HG03103 (cell line): ENCODE results near the gene STMN1.

ENCODE experiments used
- ATAC-seq: cut with Tn5 transposase; IDR thresholded peaks from one replicate; pipeline ENCODE4 v1.9.1; 2021; ENCODE audit warnings: low read depth; ENCODE audit not compliant: unreplicated experiment

STMN1 gene

DNA sequence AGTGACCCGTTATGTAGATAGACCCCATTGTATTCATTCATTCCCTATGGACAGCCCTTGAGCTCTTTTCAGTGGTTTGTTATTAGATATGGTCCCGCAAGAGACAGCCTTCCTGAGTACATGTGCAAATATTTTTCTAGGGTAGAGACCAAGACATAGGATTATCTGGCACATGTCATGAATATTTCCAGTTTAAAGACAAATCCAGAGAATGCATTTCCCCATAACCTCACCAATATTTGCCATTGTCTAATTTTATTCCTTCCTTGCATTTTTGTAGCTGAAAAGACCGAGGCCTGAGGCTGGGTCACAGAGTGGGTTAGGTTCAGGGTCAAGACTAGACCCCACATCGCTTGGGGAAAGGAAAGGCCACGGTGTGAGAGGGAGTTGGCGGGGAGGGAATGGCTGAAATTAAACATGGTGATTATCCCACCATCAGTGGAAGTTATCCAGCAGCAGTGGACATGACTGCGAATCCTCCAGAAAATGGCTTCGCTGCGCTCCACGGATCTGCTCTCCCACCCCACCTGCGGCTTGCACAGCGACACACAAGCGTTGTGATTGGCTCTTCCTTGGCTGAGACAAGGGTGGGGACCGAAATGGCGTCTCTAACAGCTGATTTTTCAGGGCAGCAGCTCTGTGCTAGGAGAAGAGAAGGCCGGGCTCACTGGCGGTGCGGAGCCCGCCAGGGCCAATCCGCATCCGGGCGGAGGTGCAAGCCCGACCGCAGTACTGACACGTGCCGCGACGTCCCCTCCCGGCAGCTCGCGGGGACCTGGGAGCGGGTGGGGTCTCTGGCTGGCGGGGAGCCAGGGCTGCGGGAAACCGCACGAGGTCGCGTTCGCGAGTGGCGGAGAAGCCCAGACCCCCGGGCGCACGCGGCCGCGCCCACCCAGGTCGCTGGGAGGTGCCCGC is 16.1 kb upstream of the STMN1 start:
- ATAC-seq = no peak

DNA sequence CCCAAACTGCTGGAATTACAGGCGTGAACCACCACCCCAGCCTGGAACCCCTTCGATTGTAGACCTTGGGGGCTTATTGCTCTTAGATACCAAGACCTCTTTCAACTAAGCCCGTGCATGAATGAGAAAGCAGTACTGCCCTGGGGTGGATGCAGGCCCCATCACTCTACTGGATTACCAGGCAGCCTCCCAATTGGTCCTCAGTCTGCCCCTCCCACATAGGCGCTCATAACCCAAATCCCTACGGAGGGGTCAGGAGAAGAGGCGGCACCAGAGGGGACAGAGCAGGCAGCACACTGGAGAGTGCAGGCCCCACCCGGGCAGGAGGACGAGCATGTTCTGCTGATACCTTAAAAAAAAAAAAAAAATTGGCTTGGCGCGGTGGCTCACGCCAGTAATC is 12.4 kb upstream of the STMN1 start:
- no peak for ATAC-seq

DNA sequence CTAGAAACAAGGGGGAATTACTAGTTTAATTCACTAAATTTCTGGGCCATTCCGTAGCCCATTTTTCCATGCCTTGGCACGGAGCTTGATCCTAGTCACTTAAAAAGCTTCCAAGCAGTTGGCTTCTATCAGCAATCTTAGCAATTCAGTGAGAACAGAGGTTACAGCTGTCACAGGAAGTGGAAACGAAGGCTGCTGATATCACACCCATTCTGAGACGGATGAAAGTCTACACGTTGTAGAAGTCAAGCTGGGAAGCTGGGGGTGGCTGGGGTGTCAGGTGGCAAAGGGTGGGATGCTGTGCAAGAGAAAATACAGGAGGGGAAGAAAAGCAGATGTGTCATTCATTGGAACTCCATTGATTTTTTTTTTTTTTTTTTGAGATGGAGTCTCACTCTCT is 11.8 kb upstream of the STMN1 start:
- no peak for ATAC-seq

DNA sequence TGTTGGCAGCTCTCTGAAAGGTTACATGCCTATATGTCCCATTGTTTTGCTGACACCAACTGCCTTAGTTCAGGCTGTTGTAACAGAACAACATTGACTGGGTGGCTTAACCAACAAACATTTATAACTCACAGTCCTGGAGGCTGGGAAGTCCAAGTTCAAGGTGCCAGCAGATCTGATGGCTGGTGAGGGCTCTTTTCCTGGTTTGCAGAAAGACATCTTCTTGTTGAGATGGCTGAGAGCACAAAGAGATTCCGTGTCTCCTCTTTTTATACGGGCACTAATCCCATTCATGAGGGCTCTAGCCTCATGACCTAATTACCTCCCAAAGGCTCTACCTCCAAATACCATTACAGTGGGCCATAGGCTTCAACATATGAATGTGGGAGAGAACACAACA is 10.2 kb upstream of the STMN1 start:
- ATAC-seq = no peak

DNA sequence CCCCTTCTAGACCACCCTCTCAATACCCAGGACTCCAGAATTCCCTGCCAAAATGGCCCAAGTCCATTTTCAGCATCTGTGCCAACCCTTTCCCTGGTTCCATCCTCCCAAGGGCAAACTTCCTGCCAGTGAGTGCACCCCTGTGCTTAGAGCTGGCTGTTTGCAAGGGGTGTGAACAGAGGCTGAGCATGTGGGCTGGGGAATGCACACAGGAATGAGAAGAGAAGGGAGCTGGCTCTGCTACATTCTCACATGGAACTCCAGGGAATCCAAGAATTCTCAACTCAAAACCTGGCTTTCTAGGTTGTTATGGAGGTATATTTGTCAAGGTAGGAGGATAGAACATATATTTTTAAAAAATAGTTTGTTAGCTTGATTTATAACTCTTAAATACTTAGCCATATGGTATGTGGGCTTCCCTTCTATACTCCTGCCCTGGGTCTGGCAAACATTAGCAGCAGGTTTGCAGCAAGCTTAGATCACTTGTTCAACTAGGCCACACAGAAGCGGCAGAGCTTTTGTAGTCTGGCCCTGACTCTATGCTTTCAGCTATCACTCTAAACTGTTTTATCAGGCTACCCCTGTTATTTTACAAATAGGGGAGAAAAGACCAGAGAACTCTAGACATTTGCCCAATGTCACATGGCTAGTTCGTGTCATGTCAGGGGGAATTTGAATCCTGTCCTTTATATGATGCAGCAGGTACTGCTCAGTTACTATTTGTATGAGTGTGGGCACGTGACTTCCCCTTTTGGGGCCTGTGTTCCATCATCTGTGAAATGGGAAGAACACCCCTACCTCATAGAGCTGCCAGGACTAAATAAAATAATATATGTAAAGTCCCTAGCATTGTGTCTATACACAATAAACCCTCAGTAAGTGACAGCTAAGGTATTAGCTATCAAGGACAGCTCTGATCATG is 8.1 kb upstream of the STMN1 start:
- no peak for ATAC-seq

DNA sequence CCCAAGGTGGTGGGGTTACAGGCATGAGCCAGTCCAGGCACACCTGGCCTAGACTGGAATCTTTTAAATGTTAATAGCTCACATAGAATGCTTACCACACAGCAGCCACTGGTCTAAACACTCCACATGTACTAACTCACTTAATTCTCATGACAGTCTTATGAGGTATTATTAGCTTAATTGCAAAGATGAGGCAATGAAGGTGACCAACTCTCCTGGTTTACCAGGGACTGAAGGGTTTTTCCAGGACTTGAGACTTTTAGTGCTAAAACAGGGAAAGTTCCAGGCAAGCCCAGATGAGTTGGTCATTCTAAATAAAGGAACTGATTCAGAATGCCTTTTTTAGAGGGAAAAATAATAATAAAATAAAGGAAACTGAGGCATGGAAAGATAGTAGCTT is 7.0 kb upstream of the STMN1 start:
- no peak for ATAC-seq

DNA sequence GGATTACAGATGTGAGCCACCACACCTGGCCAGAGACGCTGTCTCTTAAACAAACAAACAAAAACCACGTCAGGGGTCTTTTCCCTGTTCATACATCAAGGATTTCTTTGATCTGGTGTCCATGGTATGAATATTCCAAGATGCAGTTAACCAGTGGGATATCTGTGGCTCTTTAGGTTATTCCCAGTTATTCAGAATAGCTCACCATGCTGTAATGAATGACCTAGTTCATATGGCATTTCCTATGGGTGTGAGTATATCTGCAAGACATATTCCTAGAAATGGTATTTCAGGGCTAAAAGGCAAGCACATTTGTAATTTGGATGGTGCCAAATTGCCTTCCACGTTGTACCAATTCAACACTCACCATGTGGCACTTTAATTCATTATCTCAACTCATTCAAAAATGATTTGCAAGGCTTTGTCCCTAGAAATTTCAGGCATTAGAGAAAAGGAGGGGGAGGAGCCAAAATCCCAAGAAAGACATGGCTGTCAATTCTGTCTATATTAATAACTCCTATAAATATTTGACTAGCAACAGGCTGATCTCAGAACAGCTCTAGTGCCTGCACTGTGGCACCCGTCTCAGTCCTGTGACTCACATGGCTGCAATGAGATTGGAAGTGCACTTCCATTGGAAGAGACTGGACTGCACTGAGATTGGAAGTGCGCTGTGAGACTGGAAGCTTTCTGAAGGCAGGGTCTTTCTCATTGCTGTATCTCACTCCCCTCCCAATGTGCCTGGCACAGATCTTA is 6.0 kb upstream of the STMN1 start:
- ATAC-seq = no peak

DNA sequence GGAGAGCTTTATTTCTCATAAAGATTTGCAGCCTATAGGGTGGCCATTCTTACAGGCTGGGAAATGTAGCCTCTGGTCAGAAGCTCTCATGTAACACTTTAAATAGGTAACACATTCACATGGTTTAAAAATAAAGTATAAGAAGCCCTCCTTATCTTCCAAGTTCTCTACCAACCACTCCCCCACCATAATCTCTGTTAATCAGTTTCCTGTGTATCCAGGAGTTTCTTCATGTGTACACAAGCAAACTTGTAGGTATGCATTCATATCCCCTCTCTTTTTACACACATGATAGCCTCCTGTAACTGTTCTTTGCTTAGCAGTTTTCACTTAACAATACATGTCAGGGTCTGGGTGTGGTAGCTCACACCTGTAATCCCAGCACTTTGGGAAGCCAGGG is 4.9 kb upstream of the STMN1 start:
- no peak for ATAC-seq

DNA sequence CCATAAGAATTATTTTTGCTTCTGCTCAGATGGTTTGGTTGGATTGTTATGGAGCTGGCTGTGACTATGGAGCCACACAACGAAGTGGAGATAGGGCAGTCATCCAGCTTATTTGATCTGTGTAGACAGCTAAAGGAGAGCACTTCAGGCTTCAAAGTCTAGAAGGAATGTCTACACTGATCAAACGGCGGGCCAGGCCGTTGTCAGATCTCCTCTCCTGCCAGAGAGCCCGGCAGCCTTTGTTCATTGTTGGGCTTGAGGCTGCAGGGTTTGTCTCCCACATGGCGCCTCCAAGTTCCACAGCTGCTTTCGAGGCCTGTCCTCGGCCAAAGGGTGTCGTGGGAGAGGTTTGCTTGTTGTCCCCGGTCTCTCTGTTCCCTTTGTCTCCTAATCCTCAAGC is 2.8 kb upstream of the STMN1 start:
- no peak for ATAC-seq

DNA sequence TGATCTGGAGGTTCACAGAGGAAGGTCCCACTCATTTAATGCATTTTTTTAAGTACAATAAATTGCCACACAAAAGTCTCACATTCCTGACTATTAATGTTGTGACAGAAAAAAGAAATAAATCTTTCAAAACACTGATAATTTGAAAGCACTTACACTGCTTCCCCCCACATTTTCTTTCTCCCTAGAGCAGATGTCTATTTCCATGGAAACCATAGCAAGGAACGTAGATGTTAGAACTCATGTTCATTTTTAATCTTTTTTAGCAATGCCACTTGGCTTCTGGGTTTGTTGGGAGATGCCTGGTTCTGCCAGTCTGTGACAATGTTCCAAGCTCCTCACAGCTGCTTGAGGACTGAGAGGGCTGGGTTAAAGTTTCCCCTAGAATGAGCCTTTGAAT is 1.9 kb upstream of the STMN1 start:
- no peak for ATAC-seq

DNA sequence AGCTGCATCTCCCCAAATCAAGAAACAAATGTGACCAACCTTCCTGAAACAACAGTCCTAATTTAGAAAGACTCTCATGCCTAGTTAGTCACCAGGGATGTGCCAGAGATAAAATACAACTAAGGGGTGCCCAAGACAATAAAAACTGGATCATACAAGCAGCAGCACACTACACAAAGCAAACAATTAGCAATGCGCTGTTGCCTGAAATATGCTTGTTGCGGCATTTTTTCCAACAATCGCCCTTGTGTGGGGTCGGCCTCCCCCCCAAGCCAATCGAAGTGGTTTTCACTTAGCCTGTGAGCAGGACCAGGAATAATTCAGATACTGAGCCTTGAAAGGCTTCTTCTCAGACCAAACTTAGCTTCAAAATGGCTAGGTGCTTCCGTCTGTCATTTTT is 1.4 kb upstream of the STMN1 start:
- no peak for ATAC-seq

DNA sequence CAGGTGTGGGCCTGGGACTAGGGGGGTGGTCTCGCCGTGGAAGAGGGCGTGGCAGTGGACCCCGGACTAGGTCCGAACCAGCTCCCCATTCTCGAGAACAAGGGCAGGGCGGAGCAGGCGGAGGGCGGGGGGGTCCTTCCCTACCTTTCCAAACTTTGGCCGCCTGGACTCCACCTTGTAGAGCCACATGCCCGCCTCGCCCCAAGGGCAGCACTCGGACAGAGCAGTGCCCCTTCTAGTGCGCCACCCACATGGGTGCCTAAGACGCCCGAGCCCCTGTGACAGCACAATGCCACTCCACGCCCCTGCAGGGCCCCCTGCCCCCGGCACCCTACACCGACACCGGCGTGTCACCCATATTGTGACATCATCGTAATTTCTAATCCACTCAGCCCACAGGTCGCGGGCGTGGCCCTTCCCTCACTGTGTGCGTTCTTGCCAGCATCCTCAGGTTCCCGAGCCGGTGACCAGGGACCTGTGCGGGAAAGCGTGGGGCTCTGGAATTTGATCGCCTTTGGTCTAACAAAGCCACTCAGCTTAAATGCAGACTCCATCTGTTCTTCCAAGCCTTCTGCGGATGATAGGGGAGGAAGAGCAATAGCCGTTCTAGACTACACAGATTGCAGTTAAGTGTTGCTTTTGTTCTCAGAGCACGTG is 553 bp upstream of the STMN1 start:
- no peak for ATAC-seq

DNA sequence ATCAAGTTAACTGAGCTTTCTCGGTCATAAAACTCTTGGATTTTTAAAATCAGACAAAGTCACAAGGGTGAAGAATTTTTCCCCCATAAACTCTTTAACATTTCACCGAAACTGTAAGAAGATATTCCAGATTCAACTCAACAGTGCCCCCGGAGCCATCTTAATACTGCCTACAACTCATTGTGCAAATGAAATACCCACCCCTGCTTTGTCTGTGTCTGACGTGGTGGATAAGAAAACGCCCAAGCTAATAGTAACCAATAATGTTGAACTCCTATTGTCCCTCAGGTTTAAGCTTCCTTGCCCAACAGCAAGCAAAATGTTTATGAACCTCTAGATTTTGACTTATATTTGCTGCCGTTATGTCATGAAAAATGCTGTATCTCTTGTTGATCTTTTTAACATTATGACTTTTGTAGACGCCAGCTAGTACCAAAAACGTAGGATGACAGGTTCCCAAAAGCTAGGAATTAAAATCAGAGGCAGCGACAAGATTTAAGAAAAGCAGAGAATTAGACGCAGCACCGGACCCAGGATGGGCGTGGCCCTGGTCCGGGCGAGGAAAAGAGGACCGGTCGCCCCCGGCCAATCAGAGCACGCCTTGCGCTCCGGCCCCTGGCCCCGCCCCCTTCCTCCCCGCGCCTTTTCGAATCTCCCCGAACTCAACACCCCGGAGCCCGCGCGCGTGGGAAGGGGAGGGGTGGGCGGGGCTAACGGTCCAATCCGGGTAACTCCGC is 1.1 kb downstream of the STMN1 start:
- ATAC-seq = peak; percentile 66

DNA sequence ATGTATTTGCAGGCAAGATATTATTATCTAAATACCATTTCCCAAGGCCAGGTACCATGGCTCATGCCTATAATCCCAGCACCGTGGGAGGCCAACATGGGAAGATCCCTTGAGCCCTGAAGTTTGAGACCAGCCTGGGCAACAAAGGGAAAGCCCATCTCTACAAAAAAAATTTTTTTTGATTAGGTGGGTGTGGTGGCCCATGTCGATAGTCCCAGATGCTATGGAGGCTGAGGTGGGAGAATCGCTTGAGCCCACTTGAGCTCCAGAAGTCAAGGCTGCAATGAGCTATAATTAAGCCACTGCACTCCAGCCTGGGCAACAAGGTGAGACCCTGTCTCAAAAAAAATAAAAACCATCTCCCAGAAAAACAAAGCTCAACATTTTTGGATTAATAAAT is 2.2 kb downstream of the STMN1 start:
- no peak for ATAC-seq

DNA sequence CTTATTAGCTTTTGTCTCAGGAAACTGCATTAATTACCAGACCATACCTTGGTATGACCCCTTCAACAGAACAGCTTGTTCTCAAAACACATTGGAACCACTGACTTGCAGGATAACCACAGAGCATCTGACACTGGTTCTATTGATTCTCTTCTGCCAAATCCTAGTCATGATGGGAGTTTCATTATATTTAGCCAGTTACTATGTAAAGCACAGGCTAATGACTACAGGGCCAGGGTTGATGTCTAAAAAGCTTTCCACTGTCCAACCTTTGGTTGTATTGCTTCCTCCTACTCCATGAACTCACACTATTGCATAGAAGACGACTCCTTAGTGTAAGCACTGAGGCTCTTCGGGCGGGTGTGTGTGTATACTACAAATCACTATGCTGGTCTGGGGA is 3.8 kb downstream of the STMN1 start:
- ATAC-seq = no peak

DNA sequence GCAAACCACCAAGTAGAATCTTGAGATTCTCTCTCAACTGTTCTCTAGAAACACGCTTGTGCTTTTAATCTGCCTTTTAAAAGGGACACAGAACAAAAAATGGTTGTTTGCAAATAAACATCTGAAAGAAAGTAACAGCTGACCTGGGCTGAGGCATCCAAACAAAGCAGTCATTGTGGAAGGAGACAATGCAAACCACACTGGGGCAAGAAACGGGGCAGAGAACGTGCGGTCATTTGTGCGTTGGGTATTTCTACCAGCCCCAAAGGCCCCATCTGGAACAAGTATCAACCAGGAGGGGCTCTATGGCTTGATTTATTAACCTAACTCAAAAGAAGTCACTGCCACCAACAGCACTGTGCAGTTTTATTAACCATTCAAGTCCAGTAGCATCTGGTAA is 6.0 kb downstream of the STMN1 start:
- no peak for ATAC-seq

DNA sequence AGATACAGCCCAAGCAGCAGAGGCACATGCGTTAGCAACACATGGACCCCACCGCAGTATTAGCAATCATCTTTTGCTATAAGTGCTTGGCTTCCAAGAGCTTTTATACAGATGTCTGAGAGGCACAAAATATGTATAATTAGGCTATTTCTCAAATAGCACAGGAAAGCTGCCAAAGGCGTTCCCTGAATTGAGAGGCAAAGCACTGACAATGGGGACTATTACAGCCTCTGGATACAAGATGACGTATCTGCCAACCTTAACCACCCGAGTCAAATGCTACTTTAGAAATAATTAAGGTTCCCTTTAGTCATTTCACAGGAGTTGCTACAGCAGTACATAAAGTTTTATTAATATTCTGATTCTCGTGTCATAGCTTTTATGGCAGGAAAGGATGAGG is 6.4 kb downstream of the STMN1 start:
- no peak for ATAC-seq

DNA sequence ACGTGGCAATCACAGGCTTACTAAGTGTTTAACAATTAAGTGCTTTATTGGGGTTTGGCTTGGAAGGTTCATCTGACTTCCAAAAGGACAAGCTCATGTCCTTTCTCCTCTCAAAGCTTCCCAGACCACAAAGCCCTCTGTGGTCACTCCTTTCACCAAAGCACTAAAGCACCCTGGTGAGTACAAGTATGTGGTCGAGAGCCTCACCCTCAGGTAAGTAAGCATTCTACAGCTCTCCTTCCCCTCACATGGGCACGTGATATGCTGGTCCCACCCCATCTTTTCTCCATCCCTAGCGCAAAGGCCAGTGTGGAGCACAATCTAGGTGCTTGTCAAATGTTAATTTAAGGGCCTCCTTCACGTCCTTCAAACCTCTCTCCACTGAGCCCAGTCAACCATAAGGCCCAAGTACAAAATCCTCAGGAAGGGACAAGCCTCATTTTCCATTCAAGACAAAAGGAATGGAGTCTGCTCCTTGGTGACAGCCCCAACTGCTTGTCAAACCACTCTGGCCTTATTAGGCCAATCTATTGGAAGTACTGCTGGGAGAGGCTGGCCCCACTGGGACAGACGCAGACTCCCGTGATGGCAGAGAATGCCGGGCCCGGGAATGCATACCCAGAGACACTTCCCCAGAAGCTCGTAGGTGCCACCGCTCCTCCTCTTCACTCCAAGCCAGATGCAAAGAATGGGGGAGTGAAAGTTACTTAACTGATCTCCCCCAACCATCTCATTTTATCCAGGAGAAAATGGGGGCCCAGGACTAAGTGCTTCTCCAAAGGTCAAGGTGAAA is 7.8 kb downstream of the STMN1 start:
- ATAC-seq = no peak

DNA sequence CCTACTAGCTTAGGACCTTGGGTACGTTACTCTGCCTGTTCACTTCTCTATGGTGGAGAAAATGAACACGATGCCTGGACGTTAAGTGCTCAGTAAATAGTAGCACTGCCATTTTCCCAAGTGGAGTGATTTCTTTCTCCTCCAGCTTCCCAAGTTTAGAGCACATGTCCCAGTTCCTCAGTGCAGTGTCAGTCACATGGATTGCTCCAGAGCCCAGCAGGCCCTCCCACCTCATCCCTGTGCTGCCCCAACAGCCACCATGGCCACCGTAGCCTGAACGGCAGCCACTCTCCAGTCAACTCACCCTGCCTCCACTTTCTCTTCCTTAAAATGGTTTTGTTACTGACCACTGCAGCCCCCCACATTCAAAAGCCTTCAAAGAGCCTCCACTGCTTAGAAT is 8.5 kb downstream of the STMN1 start:
- ATAC-seq = no peak
